Right ventricle myocardium superior (tissue), 1 donor: ENCODE data around the gene TM9SF2. TPM values are rescaled to one million over a fixed set of nuclear protein-coding genes. Genes with fewer than 3 reads are reported as not detected.
"Not testable (repeated sequence)": the region's sequence is repeated elsewhere in the genome, so short reads cannot be mapped to it uniquely, and the experiment has no call there.

Source experiments
- ATAC-seq: fragments of 200-7000 bp; cut with Tn5 transposase; one replicate; pipeline ENCODE4 v1.9.1; 2020; ENCODE audit warnings: mild to moderate bottlenecking; ENCODE audit not compliant: poor library complexity
- DNase-seq: peaks from one replicate; pipeline ENCODE4 v3.0.0-alpha.2; 2020
- intact Hi-C: fragments of 100-400 bp; cut with DNase I; formaldehyde crosslinking; loops from one replicate; pipeline ENCODE4 v1.11.2; 2022
- total RNA-seq: library from RNA; stranded (reverse); fragmentation: NEBNext Ultra II Directional; extraction: Animal tissue kit (Norgen Biotek cat#: 25700); gene quantifications from one replicate; pipeline ENCODE4 v1.2.1, GENCODE V29; 2021
- donor health status: DM: no; HTN: yes; CAD: no; lungs with severe emphysema.

The TM9SF2 gene
- total RNA-seq, 1 donor from 2014 or later: 56.8 TPM

GRCh38 chr13:99486996-99487395, 14.3 kb upstream of the TM9SF2 start:
- ATAC-seq: no peak
- intact Hi-C loops: no loop called here
- no peak for DNase-seq

- ATAC-seq (no peak), DNase-seq (no peak)
- intact Hi-C loops: no loop called here
Measured at GRCh38 chr13:99489028-99489427, 12.2 kb upstream of the TM9SF2 start.

GRCh38 chr13:99491750-99492149, 9.5 kb upstream of the TM9SF2 start:
- ATAC-seq, DNase-seq, intact Hi-C loops: not testable (repeated sequence)

- ATAC-seq: no peak
- no peak for DNase-seq
- intact Hi-C loops: no loop called here
Measured at GRCh38 chr13:99495466-99496183, 5.6 kb upstream of the TM9SF2 start.

- peak; percentile 57 for DNase-seq
- peak; percentile 2 for ATAC-seq
- intact Hi-C loops: no loop called here
Measured at GRCh38 chr13:99496184-99497142, 4.8 kb upstream of the TM9SF2 start.

GRCh38 chr13:99498171-99499161, 2.8 kb upstream of the TM9SF2 start:
- intact Hi-C loops: no loop called here
- ATAC-seq: peak; percentile 91
- peak; percentile 97 for DNase-seq

- no peak for ATAC-seq
- no peak for DNase-seq
- intact Hi-C loops: loop anchor here (10.0 kb wide), 1 partner anchor 56 kb away; no protein-coding TSS in a partner anchor
Measured at GRCh38 chr13:99500839-99501183, 461 bp upstream of the TM9SF2 start.

GRCh38 chr13:99501848-99502301, 603 bp downstream of the TM9SF2 start:
- ATAC-seq (no peak), DNase-seq (no peak)
- intact Hi-C loops: loop anchor here (10.0 kb wide), 1 partner anchor 57 kb away; no protein-coding TSS in a partner anchor

- intact Hi-C loops: loop anchor here (10.0 kb wide), 1 partner anchor 61 kb away; no protein-coding TSS in a partner anchor
- no peak for ATAC-seq
Measured at GRCh38 chr13:99505814-99506269, 4.6 kb downstream of the TM9SF2 start.

GRCh38 chr13:99506634-99507033, 5.4 kb downstream of the TM9SF2 start:
- DNase-seq (no peak), ATAC-seq (peak; percentile 45)
- intact Hi-C loops: loop anchor here (10.0 kb wide), 1 partner anchor 62 kb away; no protein-coding TSS in a partner anchor

More at GRCh38 chr13:99505814-99506269, 4.6 kb downstream of the TM9SF2 start:
- no peak for DNase-seq

- intact Hi-C loops: loop anchor here (10.0 kb wide), 1 partner anchor 62 kb away; no protein-coding TSS in a partner anchor
- ATAC-seq (no peak), DNase-seq (no peak)
Measured at GRCh38 chr13:99507054-99507453, 5.8 kb downstream of the TM9SF2 start.

GRCh38 chr13:99507551-99507950, 6.3 kb downstream of the TM9SF2 start:
- ATAC-seq (no peak), DNase-seq (no peak)
- intact Hi-C loops: loop anchor here (10.0 kb wide), 1 partner anchor 63 kb away; no protein-coding TSS in a partner anchor

- intact Hi-C loops: loop anchor here (10.0 kb wide), 1 partner anchor 63 kb away; no protein-coding TSS in a partner anchor
- ATAC-seq (no peak), DNase-seq (no peak)
Measured at GRCh38 chr13:99507986-99508385, 6.7 kb downstream of the TM9SF2 start.

- no peak for ATAC-seq
- intact Hi-C loops: loop anchor here (10.0 kb wide), 1 partner anchor 65 kb away; no protein-coding TSS in a partner anchor
Measured at GRCh38 chr13:99509479-99509878, 8.2 kb downstream of the TM9SF2 start.

GRCh38 chr13:99514801-99515200, 13.5 kb downstream of the TM9SF2 start:
- no peak for ATAC-seq
- no peak for DNase-seq
- intact Hi-C loops: no loop called here

More at GRCh38 chr13:99509479-99509878, 8.2 kb downstream of the TM9SF2 start:
- no peak for DNase-seq

GRCh38 chr13:99516153-99516929, 15.1 kb downstream of the TM9SF2 start:
- ATAC-seq (peak; percentile 32), DNase-seq (no peak)
- intact Hi-C loops: no loop called here

GRCh38 chr13:99517577-99517976, 16.3 kb downstream of the TM9SF2 start:
- ATAC-seq (no peak), DNase-seq (no peak)
- intact Hi-C loops: no loop called here
